K562 (cell line): ENCODE measurements around the gene KHDRBS2.

ENCODE experiments used
- MYBL2 ChIP-seq, 2 experiments: fragments of 450-650 bp in 1 of 2; sonication (generic) in 1 of 2; formaldehyde crosslinking in 1 of 2; IDR thresholded peaks; 2 replicates each; pipeline versions ENCODE4 v1.6.1 to v1.8.1; 2017 to 2022; ENCODE audit warnings: borderline replicate concordance in 1 of 2, inconsistent platforms in 1 of 2, low read depth in 1 of 2, mild to moderate bottlenecking in 1 of 2, missing genetic modification reagents in 1 of 2, moderate library complexity in 1 of 2
- MYC ChIP-seq, 2 experiments: fragments of 250-450 bp in 1 of 2; sonication (Bioruptor Pico) in 1 of 2; IDR thresholded peaks; 2 replicates each; pipeline versions ENCODE4 v1.5.1 to v1.6.1; 2012 to 2021; ENCODE audit warnings: low read depth in 2 of 2, borderline replicate concordance in 1 of 2, improper control_type of control experiment in 1 of 2, low read length in 1 of 2, mild to moderate bottlenecking in 1 of 2, moderate library complexity in 1 of 2

- TF ChIP-seq MYC (IDR thresholded peaks at IDR 0.05; ENCODE audit: low read depth, low read length) (no peak), MYC (CRISPR knock-in tag; IDR thresholded peaks at IDR 0.05; ENCODE audit: borderline replicate concordance, low read depth) (no peak), MYBL2 (IDR thresholded peaks at IDR 0.05; ENCODE audit: low read depth) (no peak), MYBL2 (CRISPR knock-in tag; IDR thresholded peaks at IDR 0.05; ENCODE audit: borderline replicate concordance) (no peak)
These were observed 210.2 kb downstream of the KHDRBS2 start for GRCh38 chr6:62075869-62076268.
